Measurements from ENCODE around the gene CCDC78.

Gene CCDC78

DNA sequence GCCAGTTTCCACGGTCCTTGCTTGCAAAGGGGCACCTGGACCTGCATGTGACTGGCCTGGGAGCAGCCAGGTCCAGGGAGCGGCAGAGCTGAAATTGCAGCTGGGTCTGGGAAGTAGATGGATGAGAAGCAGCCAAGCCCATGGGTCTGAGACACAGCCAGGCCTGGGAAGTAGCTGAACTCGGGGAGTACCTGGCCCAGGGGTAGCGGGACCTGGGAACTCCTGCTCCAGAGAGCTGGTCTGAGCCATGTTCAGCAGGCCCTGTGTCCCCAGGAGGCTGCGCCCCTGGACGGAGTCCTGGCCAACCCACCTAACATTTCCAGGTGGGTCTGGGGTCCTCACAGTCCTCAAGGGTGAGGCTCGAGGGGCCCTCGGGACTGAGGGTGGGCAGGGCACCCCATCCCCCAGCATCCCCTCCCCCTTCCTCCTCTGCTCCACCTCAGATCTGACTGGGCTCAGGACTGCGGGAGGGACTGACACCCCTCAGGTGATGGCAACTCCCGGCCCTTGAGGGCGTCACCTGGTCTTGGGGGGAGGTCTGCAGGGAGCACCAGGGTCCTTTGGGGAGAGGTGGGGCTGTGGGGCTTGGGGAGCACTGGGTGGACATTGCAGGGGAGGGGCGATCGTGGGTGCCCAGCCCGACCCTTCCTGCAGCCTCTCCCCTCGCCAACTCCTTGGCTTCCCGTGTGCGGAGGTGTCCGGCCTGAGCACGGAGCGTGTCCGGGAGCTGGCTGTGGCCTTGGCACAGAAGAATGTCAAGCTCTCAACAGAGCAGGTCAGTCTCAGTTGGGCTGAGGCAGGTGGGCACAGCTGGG lies 37.3 kb upstream of the CCDC78 start:
- Histone ChIP-seq H3K4me2 (ENCODE audit: insufficient read depth, low read length, poor library complexity, severe bottlenecking) (no peak overlapping the region), H2BK12ac (ENCODE audit: low read length) (peak overlapping the region; percentile 42), H3K36me3 (replicated peaks in 1 of 2; ENCODE audit: control insufficient read depth in 2 of 2, insufficient read depth in 2 of 2, low read length in 2 of 2) (no peaks in the 10 kb centered on the region), H3K23ac (ENCODE audit: low read depth, low read length, poor library complexity) (no peak overlapping the region), H4K8ac (ENCODE audit: low read depth, low read length) (no peak overlapping the region), H3K27me3 (ENCODE audit: control insufficient read depth in 3 of 3, insufficient read depth in 3 of 3, low read depth in 1 of 3, low read length in 3 of 3) (peaks cover 0 to 15% (median 0%) of the 10 kb centered on the region in 3 experiments), H3K14ac (ENCODE audit: low read length) (peak overlapping the region; percentile 9), H3K9me3 (replicated peaks in 1 of 2; ENCODE audit: control insufficient read depth in 2 of 2, insufficient read depth in 1 of 2, low read depth in 1 of 2, low read length in 2 of 2) (no peaks in the 10 kb centered on the region), H4K91ac (ENCODE audit: low read depth, low read length, poor library complexity) (no peak overlapping the region), H3K4ac (ENCODE audit: low read length) (peak overlapping the region; percentile 66), H3K4me3 (ENCODE audit: low read length in 2 of 2) (no peak overlapping the region), H3K4me1 (ENCODE audit: control insufficient read depth in 2 of 2, insufficient read depth in 1 of 2, low read depth in 1 of 2, low read length in 2 of 2) (peaks cover 8 to 16% of the 10 kb centered on the region in 2 donors), H3K79me1 (ENCODE audit: low read depth, low read length) (peaks cover 5% of the 10 kb centered on the region), H2AK5ac (ENCODE audit: low read depth, low read length) (peak overlapping the region; percentile 97), H2BK5ac (ENCODE audit: low read length) (no peak overlapping the region), H2AFZ (ENCODE audit: low read length) (no peak overlapping the region), H2BK15ac (ENCODE audit: low read length) (peak overlapping the region; percentile 91), H3K27ac (replicated peaks; ENCODE audit: low read length) (no peak overlapping the region), H3K9ac (ENCODE audit: low read depth, low read length, poor library complexity) (no peak overlapping the region), H2BK120ac (ENCODE audit: low read depth, low read length) (no peak overlapping the region), H3K18ac (ENCODE audit: low read length) (peak overlapping the region; percentile 38)
- no peak for DNase-seq (ENCODE audit: low spot score)
- whole genome bisulfite sequencing, 2 donors (ENCODE audit: extremely low coverage in 2 of 2, insufficient read length in 2 of 2, insufficient replicate concordance in 1 of 2), result no CpG with 5 or more reads among the region's 21 CpGs

DNA sequence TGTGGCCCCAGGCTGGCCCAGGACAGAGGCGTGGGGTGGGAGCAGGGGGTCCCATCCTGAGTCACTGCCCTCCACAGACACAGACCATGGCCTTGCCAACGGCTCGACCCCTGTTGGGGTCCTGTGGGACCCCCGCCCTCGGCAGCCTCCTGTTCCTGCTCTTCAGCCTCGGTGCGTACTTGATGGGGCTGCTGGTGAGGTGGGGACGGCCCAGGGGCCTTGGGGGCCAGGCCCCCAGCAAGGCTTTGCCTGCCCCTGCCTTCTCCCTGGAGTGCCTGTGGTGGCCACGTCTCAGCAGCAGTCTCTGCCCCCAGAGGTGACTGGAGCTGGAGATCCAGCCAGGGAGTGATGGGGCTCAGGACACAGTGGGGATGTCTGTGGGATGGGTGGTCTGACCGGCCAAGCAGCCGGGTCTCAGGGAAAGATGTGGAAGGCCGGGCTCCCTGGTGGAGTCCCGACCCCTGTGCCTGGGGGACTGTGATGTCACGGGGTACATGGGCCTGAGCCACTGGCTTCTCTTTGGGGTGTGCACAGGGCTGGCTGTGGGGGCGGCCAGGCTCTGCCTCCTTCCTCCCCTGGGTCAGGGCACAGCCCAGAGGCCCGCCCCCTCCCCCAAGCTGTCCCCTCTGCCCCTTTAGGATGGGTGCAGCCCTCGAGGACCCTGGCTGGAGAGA lies 36.5 kb upstream of the CCDC78 start:
- Histone ChIP-seq H2AK5ac (ENCODE audit: low read depth, low read length) (peak overlapping the region; percentile 97), H3K18ac (ENCODE audit: low read length) (peak overlapping the region; percentile 74), H4K91ac (ENCODE audit: low read depth, low read length, poor library complexity) (peak overlapping the region; percentile 3), H3K27me3 (ENCODE audit: control insufficient read depth in 3 of 3, insufficient read depth in 3 of 3, low read depth in 1 of 3, low read length in 3 of 3) (peaks cover 0 to 15% (median 0%) of the 10 kb centered on the region in 3 experiments), H2BK12ac (ENCODE audit: low read length) (peak overlapping the region; percentile 42), H3K4me3 (ENCODE audit: low read length in 2 of 2) (no peak overlapping the region), H4K8ac (ENCODE audit: low read depth, low read length) (no peak overlapping the region), H3K23ac (ENCODE audit: low read depth, low read length, poor library complexity) (no peak overlapping the region), H3K4me1 (ENCODE audit: control insufficient read depth in 2 of 2, insufficient read depth in 1 of 2, low read depth in 1 of 2, low read length in 2 of 2) (peaks cover 8 to 12% of the 10 kb centered on the region in 2 donors), H3K14ac (ENCODE audit: low read length) (peak overlapping the region; percentile 56), H2AFZ (ENCODE audit: low read length) (no peak overlapping the region), H2BK15ac (ENCODE audit: low read length) (peak overlapping the region; percentile 91), H3K4me2 (ENCODE audit: insufficient read depth, low read length, poor library complexity, severe bottlenecking) (no peak overlapping the region), H2BK120ac (ENCODE audit: low read depth, low read length) (peak overlapping the region; percentile 24), H2BK5ac (ENCODE audit: low read length) (peak overlapping the region; percentile 48), H3K9ac (ENCODE audit: low read depth, low read length, poor library complexity) (no peak overlapping the region), H3K36me3 (replicated peaks in 1 of 2; ENCODE audit: control insufficient read depth in 2 of 2, insufficient read depth in 2 of 2, low read length in 2 of 2) (no peaks in the 10 kb centered on the region), H3K9me3 (replicated peaks in 1 of 2; ENCODE audit: control insufficient read depth in 2 of 2, insufficient read depth in 1 of 2, low read depth in 1 of 2, low read length in 2 of 2) (no peaks in the 10 kb centered on the region), H3K27ac (replicated peaks; ENCODE audit: low read length) (no peak overlapping the region), H3K4ac (ENCODE audit: low read length) (no peak overlapping the region), H3K79me1 (ENCODE audit: low read depth, low read length) (peaks cover 4% of the 10 kb centered on the region)
- no CpG with 5 or more reads among the region's 17 CpGs for WGBS, 2 donors (ENCODE audit: extremely low coverage in 2 of 2, insufficient read length in 2 of 2, insufficient replicate concordance in 1 of 2)
- no peak for DNase-seq (ENCODE audit: low spot score)

DNA sequence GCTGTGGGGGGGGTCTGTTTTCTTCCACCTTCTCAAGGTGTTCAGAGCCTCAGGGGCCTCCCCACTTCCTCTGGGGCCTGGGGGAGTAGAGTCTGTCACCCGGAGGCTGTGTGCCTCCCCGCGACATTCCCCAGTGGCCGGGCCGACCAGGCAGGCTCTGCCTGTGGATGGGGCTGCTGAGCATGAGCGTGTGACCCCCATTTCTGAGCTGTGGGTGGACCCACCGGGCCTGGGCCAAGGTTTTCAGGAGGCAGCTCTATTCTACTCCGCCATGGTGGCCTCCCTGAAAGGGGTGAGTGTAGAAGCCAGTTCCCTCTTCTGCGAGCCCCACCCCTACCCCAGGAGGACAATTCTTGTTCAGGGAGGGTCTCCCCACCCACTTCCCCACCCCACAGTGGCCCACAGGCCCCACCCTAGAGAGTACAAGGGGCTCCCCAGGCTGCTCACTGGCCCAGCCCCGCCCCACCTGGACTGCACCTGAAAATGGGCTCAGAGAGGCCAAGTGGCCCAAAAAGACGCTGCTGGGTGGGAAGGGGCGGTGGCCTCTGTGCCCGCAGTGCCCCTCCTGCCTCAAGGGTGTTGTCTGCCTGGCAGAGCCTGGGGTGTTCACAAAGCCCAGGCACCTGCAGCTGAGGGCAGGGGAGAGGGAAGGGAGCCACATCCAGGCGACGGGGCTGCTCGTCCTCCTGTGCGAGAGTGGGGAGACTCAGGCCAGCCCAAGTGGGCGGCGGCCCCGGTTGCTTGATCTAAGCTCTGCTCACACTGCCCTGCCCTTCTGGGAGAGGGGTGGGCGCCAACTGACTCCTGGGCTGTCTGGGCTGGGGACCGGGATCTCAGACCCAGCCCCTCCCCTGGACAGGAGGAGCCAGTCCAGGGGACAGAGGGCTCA lies 35.6 kb upstream of the CCDC78 start:
- Histone ChIP-seq H3K18ac (ENCODE audit: low read length) (peak overlapping the region; percentile 88), H4K8ac (ENCODE audit: low read depth, low read length) (no peak overlapping the region), H3K14ac (ENCODE audit: low read length) (no peak overlapping the region), H2AK5ac (ENCODE audit: low read depth, low read length) (peak overlapping the region; percentile 97), H3K4me2 (ENCODE audit: insufficient read depth, low read length, poor library complexity, severe bottlenecking) (no peak overlapping the region), H3K4me1 (ENCODE audit: control insufficient read depth in 2 of 2, insufficient read depth in 1 of 2, low read depth in 1 of 2, low read length in 2 of 2) (peaks cover 11 to 12% of the 10 kb centered on the region in 2 donors), H2BK12ac (ENCODE audit: low read length) (peak overlapping the region; percentile 24), H2BK5ac (ENCODE audit: low read length) (peak overlapping the region; percentile 48), H3K23ac (ENCODE audit: low read depth, low read length, poor library complexity) (peak overlapping the region; percentile 10), H3K4me3 (ENCODE audit: low read length in 2 of 2) (no peak overlapping the region), H3K9me3 (replicated peaks in 1 of 2; ENCODE audit: control insufficient read depth in 2 of 2, insufficient read depth in 1 of 2, low read depth in 1 of 2, low read length in 2 of 2) (peaks cover 0 to 2% of the 10 kb centered on the region in 2 donors), H2AFZ (ENCODE audit: low read length) (no peak overlapping the region), H3K4ac (ENCODE audit: low read length) (peak overlapping the region; percentile 66), H3K79me1 (ENCODE audit: low read depth, low read length) (peaks cover 4% of the 10 kb centered on the region), H3K36me3 (replicated peaks in 1 of 2; ENCODE audit: control insufficient read depth in 2 of 2, insufficient read depth in 2 of 2, low read length in 2 of 2) (no peaks in the 10 kb centered on the region), H3K27ac (replicated peaks; ENCODE audit: low read length) (no peak overlapping the region), H3K27me3 (ENCODE audit: control insufficient read depth in 3 of 3, insufficient read depth in 3 of 3, low read depth in 1 of 3, low read length in 3 of 3) (peaks cover 0 to 15% (median 0%) of the 10 kb centered on the region in 3 experiments), H2BK15ac (ENCODE audit: low read length) (peak overlapping the region; percentile 99), H2BK120ac (ENCODE audit: low read depth, low read length) (peak overlapping the region; percentile 72), H4K91ac (ENCODE audit: low read depth, low read length, poor library complexity) (no peak overlapping the region), H3K9ac (ENCODE audit: low read depth, low read length, poor library complexity) (no peak overlapping the region)
- no peak for DNase-seq (ENCODE audit: low spot score)
- WGBS, 2 donors (ENCODE audit: extremely low coverage in 2 of 2, insufficient read length in 2 of 2, insufficient replicate concordance in 1 of 2), result no CpG with 5 or more reads among the region's 22 CpGs

Measured in neuronal stem cell (in vitro differentiated cells).